Measurements from ENCODE around the gene TCTA.
A peak's percentile ranks its signal among the peaks of the same experiment; 100 is the strongest.
"Not testable (repeated sequence)": the region's sequence is repeated elsewhere in the genome, so short reads cannot be mapped to it uniquely, and the experiment has no call there.

The TCTA gene

GRCh38 chr3:49389297-49389696 is 22.9 kb upstream of the TCTA start:
- Histone ChIP-seq H3K27me3 (ENCODE audit: control insufficient read depth, insufficient read depth, low read length) (no peaks in the 10 kb centered on the region), H3K9me3 (ENCODE audit: control insufficient read depth, insufficient read depth, low read length) (no peaks in the 10 kb centered on the region), H3K9ac (ENCODE audit: low read depth, low read length) (no peak overlapping the region), H3K4me3 (ENCODE audit: low read depth, low read length) (no peak overlapping the region), H3K4me1 (ENCODE audit: control insufficient read depth, insufficient read depth, low read length) (no peaks in the 10 kb centered on the region), H3K36me3 (ENCODE audit: control insufficient read depth, insufficient read depth, low read length) (peaks cover 3% of the 10 kb centered on the region)

- H3K9me3 ChIP-seq (ENCODE audit: control insufficient read depth, insufficient read depth, low read length), result not testable (repeated sequence)
These were observed 20.9 kb upstream of the TCTA start for GRCh38 chr3:49391310-49391709.

GRCh38 chr3:49397470-49397869 is 14.8 kb upstream of the TCTA start:
- peaks cover 7% of the 10 kb centered on the region for H3K36me3 ChIP-seq (ENCODE audit: control insufficient read depth, insufficient read depth, low read length)
- H3K9ac ChIP-seq (ENCODE audit: low read depth, low read length), result no peak overlapping the region
- no peak overlapping the region for H3K4me3 ChIP-seq (ENCODE audit: low read depth, low read length)
- no peaks in the 10 kb centered on the region for H3K4me1 ChIP-seq (ENCODE audit: control insufficient read depth, insufficient read depth, low read length)
- H3K27me3 ChIP-seq (ENCODE audit: control insufficient read depth, insufficient read depth, low read length), result no peaks in the 10 kb centered on the region
- no peaks in the 10 kb centered on the region for H3K9me3 ChIP-seq (ENCODE audit: control insufficient read depth, insufficient read depth, low read length)

More at GRCh38 chr3:49391310-49391709, 20.9 kb upstream of the TCTA start:
- not testable (repeated sequence) for H3K27me3 ChIP-seq (ENCODE audit: control insufficient read depth, insufficient read depth, low read length); H3K36me3 ChIP-seq (ENCODE audit: control insufficient read depth, insufficient read depth, low read length); H3K4me3 ChIP-seq (ENCODE audit: low read depth, low read length); H3K9ac ChIP-seq (ENCODE audit: low read depth, low read length); H3K4me1 ChIP-seq (ENCODE audit: control insufficient read depth, insufficient read depth, low read length)

DNA sequence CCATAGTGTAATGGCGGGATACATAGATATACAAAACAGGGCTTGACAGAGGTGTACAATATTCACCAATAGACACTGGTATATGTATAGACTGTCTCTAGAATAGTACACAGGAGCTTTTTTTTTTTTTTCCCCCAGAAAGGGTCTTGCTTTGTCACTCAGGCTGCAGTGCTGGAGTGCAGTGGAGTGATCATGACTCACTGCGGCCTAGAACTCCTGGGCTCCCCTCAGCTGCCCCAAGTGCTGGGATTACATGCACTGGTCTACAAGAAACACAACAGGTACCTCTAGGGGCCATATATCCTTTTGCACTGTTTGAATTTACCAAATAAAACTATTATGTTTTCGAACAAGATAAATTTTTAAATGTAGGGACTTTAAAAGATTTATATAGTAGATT is 12.8 kb upstream of the TCTA start:
- no peak overlapping the region for H3K9ac ChIP-seq (ENCODE audit: low read depth, low read length)
- peaks cover 9% of the 10 kb centered on the region for H3K36me3 ChIP-seq (ENCODE audit: control insufficient read depth, insufficient read depth, low read length)
- no peaks in the 10 kb centered on the region for H3K4me1 ChIP-seq (ENCODE audit: control insufficient read depth, insufficient read depth, low read length)
- no peak overlapping the region for H3K4me3 ChIP-seq (ENCODE audit: low read depth, low read length)
- no peaks in the 10 kb centered on the region for H3K27me3 ChIP-seq (ENCODE audit: control insufficient read depth, insufficient read depth, low read length)
- no peaks in the 10 kb centered on the region for H3K9me3 ChIP-seq (ENCODE audit: control insufficient read depth, insufficient read depth, low read length)

DNA sequence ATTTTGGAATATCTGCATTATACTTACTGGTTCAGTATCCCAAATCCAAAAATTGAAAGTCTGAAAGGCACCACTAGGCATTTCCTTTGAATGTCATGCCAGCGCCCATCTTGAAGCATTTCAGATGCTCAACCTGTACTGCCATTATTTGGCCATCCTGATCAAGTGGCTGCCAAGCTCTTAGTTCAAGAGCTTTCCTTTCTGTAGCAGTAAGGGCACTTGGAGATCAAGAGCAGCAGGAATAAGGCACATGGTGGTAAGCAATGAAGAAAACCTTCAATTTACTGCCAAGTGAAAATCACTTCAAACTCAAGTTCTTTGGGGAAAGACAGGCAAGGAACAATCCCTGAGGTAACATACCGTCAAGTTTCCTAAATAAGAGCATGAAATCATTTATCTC is 10.5 kb upstream of the TCTA start:
- H3K9me3 ChIP-seq (ENCODE audit: control insufficient read depth, insufficient read depth, low read length), result no peaks in the 10 kb centered on the region
- H3K36me3 ChIP-seq (ENCODE audit: control insufficient read depth, insufficient read depth, low read length), result peaks cover 5% of the 10 kb centered on the region
- peaks cover 7% of the 10 kb centered on the region for H3K4me1 ChIP-seq (ENCODE audit: control insufficient read depth, insufficient read depth, low read length)

GRCh38 chr3:49403891-49404290 is 8.3 kb upstream of the TCTA start:
- Histone ChIP-seq H3K36me3 (ENCODE audit: control insufficient read depth, insufficient read depth, low read length) (peaks cover 5% of the 10 kb centered on the region), H3K9ac (ENCODE audit: low read depth, low read length) (no peak overlapping the region), H3K4me3 (ENCODE audit: low read depth, low read length) (no peak overlapping the region), H3K9me3 (ENCODE audit: control insufficient read depth, insufficient read depth, low read length) (no peaks in the 10 kb centered on the region), H3K4me1 (ENCODE audit: control insufficient read depth, insufficient read depth, low read length) (peaks cover 7% of the 10 kb centered on the region), H3K27me3 (ENCODE audit: control insufficient read depth, insufficient read depth, low read length) (no peaks in the 10 kb centered on the region)

More for the DNA sequence above, 10.5 kb upstream of the TCTA start:
- Histone ChIP-seq H3K27me3 (ENCODE audit: control insufficient read depth, insufficient read depth, low read length) (no peaks in the 10 kb centered on the region), H3K9ac (ENCODE audit: low read depth, low read length) (peak overlapping the region; percentile 37), H3K4me3 (ENCODE audit: low read depth, low read length) (no peak overlapping the region)

DNA sequence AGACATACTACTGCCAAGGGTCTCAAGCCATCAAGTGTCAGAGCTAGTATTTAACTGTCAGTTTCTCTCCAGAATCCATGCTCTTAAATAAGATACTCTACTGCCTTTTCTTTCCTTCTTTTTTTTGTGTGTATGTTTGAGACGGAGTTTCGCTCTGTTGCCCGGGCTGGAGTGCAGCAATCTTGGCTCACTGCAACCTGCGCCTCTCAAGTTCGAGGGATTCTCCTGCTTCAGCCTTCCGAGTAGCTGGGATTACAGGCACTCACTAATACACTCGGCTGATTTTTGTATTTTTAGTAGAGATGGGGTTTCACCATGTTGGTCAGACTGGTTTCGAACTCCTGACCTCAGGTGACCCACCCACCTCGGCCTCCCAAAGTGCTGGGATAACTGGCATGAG is 6.7 kb upstream of the TCTA start:
- H3K9me3 ChIP-seq (ENCODE audit: control insufficient read depth, insufficient read depth, low read length); H3K27me3 ChIP-seq (ENCODE audit: control insufficient read depth, insufficient read depth, low read length); H3K9ac ChIP-seq (ENCODE audit: low read depth, low read length); H3K4me3 ChIP-seq (ENCODE audit: low read depth, low read length); H3K36me3 ChIP-seq (ENCODE audit: control insufficient read depth, insufficient read depth, low read length): not testable (repeated sequence)
- peaks cover 15% of the 10 kb centered on the region for H3K4me1 ChIP-seq (ENCODE audit: control insufficient read depth, insufficient read depth, low read length)

GRCh38 chr3:49406571-49407565 is 5.4 kb upstream of the TCTA start:
- H3K36me3 ChIP-seq (ENCODE audit: control insufficient read depth, insufficient read depth, low read length), result peaks cover 6% of the 10 kb centered on the region
- no peaks in the 10 kb centered on the region for H3K9me3 ChIP-seq (ENCODE audit: control insufficient read depth, insufficient read depth, low read length)
- H3K4me1 ChIP-seq (ENCODE audit: control insufficient read depth, insufficient read depth, low read length), result peaks cover 15% of the 10 kb centered on the region
- no peaks in the 10 kb centered on the region for H3K27me3 ChIP-seq (ENCODE audit: control insufficient read depth, insufficient read depth, low read length)
- no peak overlapping the region for H3K9ac ChIP-seq (ENCODE audit: low read depth, low read length)
- H3K4me3 ChIP-seq (ENCODE audit: low read depth, low read length), result no peak overlapping the region

GRCh38 chr3:49410066-49410845 is 2.0 kb upstream of the TCTA start:
- Histone ChIP-seq H3K4me1 (ENCODE audit: control insufficient read depth, insufficient read depth, low read length) (peaks cover 21% of the 10 kb centered on the region), H3K36me3 (ENCODE audit: control insufficient read depth, insufficient read depth, low read length) (peaks cover 2% of the 10 kb centered on the region), H3K4me3 (ENCODE audit: low read depth, low read length) (peak overlapping the region; percentile 95), H3K9me3 (ENCODE audit: control insufficient read depth, insufficient read depth, low read length) (no peaks in the 10 kb centered on the region), H3K9ac (ENCODE audit: low read depth, low read length) (peak overlapping the region; percentile 90), H3K27me3 (ENCODE audit: control insufficient read depth, insufficient read depth, low read length) (no peaks in the 10 kb centered on the region)

- Histone ChIP-seq H3K9ac (ENCODE audit: low read depth, low read length) (peak overlapping the region; percentile 90), H3K36me3 (ENCODE audit: control insufficient read depth, insufficient read depth, low read length) (peaks cover 2% of the 10 kb centered on the region), H3K4me3 (ENCODE audit: low read depth, low read length) (peak overlapping the region; percentile 95), H3K27me3 (ENCODE audit: control insufficient read depth, insufficient read depth, low read length) (no peaks in the 10 kb centered on the region), H3K9me3 (ENCODE audit: control insufficient read depth, insufficient read depth, low read length) (no peaks in the 10 kb centered on the region), H3K4me1 (ENCODE audit: control insufficient read depth, insufficient read depth, low read length) (peaks cover 19% of the 10 kb centered on the region)
These were observed 1.2 kb upstream of the TCTA start for GRCh38 chr3:49410846-49411534.

DNA sequence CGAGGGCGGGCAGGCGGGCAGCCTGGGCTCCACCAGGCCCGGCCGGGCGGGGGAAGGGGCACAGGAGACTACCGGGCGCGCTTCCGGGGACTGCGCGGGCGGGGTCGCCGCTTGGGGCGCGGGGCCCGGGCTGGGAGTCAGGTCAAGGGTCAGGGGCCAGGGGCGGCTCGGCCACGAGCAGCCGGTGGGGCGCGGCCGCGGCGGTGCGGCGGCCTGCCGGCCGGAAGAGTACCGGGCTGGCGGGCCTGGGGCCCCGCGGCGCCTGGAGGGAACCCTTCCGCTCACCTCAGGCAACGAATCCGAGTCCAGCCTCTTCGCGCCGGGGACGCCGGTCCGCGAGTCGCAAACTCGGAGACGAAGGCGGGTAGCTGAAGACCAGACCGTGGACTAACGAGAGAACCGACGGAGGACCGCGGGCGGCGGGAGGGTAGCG is 672 bp upstream of the TCTA start:
- peaks cover 6% of the 10 kb centered on the region for H3K36me3 ChIP-seq (ENCODE audit: control insufficient read depth, insufficient read depth, low read length)
- H3K4me1 ChIP-seq (ENCODE audit: control insufficient read depth, insufficient read depth, low read length), result peaks cover 14% of the 10 kb centered on the region
- H3K27me3 ChIP-seq (ENCODE audit: control insufficient read depth, insufficient read depth, low read length), result no peaks in the 10 kb centered on the region
- H3K9ac ChIP-seq (ENCODE audit: low read depth, low read length), result peak overlapping the region; percentile 90
- H3K9me3 ChIP-seq (ENCODE audit: control insufficient read depth, insufficient read depth, low read length), result no peaks in the 10 kb centered on the region
- H3K4me3 ChIP-seq (ENCODE audit: low read depth, low read length), result peak overlapping the region; percentile 95
